Hepatocyte (in vitro differentiated cells): ENCODE results near the gene PSME4.

Experiments
- CTCF ChIP-seq: fragments of 200-600 bp; sonication (generic); IDR thresholded peaks from 2 replicates; pipeline ENCODE4 v1.5.1; 2016; ENCODE audit warnings: antibody characterized with exemption, mild to moderate bottlenecking; ENCODE audit not compliant: poor library complexity
- EZH2 ChIP-seq: fragments of 200-600 bp; sonication (generic); IDR thresholded peaks from 2 replicates; pipeline ENCODE4 v1.6.1; 2016; ENCODE audit warnings: antibody characterized with exemption, mild to moderate bottlenecking, borderline replicate concordance
- EZH2phosphoT487 ChIP-seq: fragments of 200-600 bp; sonication (generic); IDR thresholded peaks from one replicate; pipeline ENCODE4 v1.6.1; 2018; ENCODE audit warnings: antibody characterized with exemption, mild to moderate bottlenecking, low read depth, moderate library complexity; ENCODE audit not compliant: unreplicated experiment, severe bottlenecking

GRCh38 chr2:53863538-53864227 lies 107.1 kb downstream of the PSME4 start:
- TF ChIP-seq CTCF = no peak
- no peak for TF ChIP-seq EZH2
- no peak for TF ChIP-seq EZH2phosphoT487
